ENCODE measurements around the gene IQSEC1. TPM values are rescaled to one million over a fixed set of nuclear protein-coding genes. Genes with fewer than 3 reads are reported as not detected.

IQSEC1 gene
- total RNA-seq, 2 experiments from 2014 or later, result 20.1 to 22.2 TPM

GRCh38 chr3:13028010-13028821 lies 45.0 kb downstream of the IQSEC1 start:
- H3K27me3 Mint-ChIP-seq, result no peaks in the 10 kb centered on the region
- H3K9me3 Mint-ChIP-seq, result no peaks in the 10 kb centered on the region
- H3K27ac Mint-ChIP-seq, result no peak overlapping the region
- DNase-seq, result no peak
- H3K4me3 Mint-ChIP-seq, result no peak overlapping the region
- no peaks in the 10 kb centered on the region for H3K4me1 Mint-ChIP-seq
- H3K36me3 Mint-ChIP-seq, result no peaks in the 10 kb centered on the region

- H3K27ac Mint-ChIP-seq, result no peak overlapping the region
- no peak overlapping the region for H3K4me3 Mint-ChIP-seq
These were observed 46.1 kb downstream of the IQSEC1 start for GRCh38 chr3:13027154-13027553.

GRCh38 chr3:13026534-13026933 lies 46.7 kb downstream of the IQSEC1 start:
- Mint-ChIP-seq H3K4me1 (no peaks in the 10 kb centered on the region), H3K36me3 (no peaks in the 10 kb centered on the region), H3K27ac (no peak overlapping the region), H3K27me3 (no peaks in the 10 kb centered on the region), H3K4me3 (no peak overlapping the region), H3K9me3 (no peaks in the 10 kb centered on the region)
- DNase-seq, result no peak

More at GRCh38 chr3:13027154-13027553, 46.1 kb downstream of the IQSEC1 start:
- DNase-seq, result no peak
- Mint-ChIP-seq H3K27me3 (no peaks in the 10 kb centered on the region), H3K9me3 (no peaks in the 10 kb centered on the region), H3K4me1 (no peaks in the 10 kb centered on the region), H3K36me3 (no peaks in the 10 kb centered on the region)

DNA sequence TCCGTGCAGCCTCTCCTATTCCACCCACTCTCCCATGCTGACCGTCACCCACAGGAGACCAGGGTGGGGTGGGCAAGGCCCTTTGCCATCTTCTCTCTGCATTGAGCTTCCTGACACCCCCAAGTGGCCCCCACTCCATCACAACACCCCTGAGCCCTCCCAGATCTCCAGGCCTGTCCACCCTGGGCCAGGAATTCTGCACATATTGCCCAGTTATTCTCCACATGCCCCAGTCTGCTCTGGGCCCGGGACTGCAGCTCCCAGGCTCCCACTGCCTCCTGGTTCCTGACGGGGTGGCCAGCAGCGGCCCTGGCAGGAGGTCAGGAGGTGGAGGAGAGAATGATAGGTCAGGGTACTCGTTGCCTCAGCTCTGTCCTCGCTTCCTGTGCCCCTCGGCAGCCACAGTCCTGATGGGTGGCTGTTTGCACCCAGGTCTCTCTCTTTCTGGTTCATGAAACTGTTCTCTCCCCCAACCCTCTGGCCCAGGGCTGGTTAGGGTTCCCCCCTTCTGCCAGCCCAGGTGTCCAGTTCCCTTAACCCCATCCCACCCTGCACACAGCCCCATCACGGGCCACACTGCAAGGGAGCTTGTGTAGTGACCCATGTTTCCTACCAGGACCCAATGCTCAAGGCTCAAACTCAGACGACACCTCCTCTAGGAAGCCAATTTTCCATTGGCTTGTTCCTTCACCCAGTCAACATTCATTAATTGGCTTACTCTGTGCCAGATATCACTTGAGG lies 47.3 kb downstream of the IQSEC1 start:
- Mint-ChIP-seq H3K36me3 (no peaks in the 10 kb centered on the region), H3K27me3 (no peaks in the 10 kb centered on the region), H3K4me1 (no peaks in the 10 kb centered on the region), H3K4me3 (no peak overlapping the region), H3K27ac (no peak overlapping the region), H3K9me3 (no peaks in the 10 kb centered on the region)
- DNase-seq, result no peak

DNA sequence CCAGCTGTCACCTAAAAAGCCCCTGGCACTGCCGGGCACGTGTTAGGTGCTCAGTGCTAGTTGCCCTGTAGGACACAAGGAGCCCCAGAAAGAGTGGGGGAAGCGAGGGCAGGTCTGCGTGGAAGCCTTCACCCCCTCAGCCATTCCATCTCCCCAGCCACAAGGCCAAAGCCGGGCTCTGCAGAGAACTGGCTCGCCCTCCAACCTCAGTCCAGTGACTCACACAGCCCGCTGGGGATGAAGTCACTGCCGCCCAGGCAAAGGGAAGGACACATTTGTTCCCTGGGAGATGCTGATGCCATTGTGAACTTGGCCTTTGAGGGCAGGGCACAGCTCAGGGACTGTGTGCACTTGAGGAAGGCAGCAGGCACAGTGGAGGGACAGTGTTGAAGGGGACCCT lies 48.1 kb downstream of the IQSEC1 start:
- Mint-ChIP-seq H3K27me3 (no peaks in the 10 kb centered on the region), H3K9me3 (no peaks in the 10 kb centered on the region), H3K27ac (no peak overlapping the region), H3K4me3 (no peak overlapping the region), H3K4me1 (peaks cover 6% of the 10 kb centered on the region), H3K36me3 (no peaks in the 10 kb centered on the region)
- DNase-seq, result no peak

- no peak for DNase-seq
- Mint-ChIP-seq H3K27me3 (no peaks in the 10 kb centered on the region), H3K4me1 (peaks cover 6% of the 10 kb centered on the region), H3K36me3 (no peaks in the 10 kb centered on the region), H3K4me3 (no peak overlapping the region), H3K9me3 (no peaks in the 10 kb centered on the region), H3K27ac (no peak overlapping the region)
These were observed 48.5 kb downstream of the IQSEC1 start for GRCh38 chr3:13024765-13025065.

- DNase-seq, result no peak
- H3K36me3 Mint-ChIP-seq, result no peaks in the 10 kb centered on the region
- H3K9me3 Mint-ChIP-seq, result no peaks in the 10 kb centered on the region
- no peak overlapping the region for H3K4me3 Mint-ChIP-seq
- H3K27me3 Mint-ChIP-seq, result no peaks in the 10 kb centered on the region
- no peak overlapping the region for H3K27ac Mint-ChIP-seq
- peaks cover 6% of the 10 kb centered on the region for H3K4me1 Mint-ChIP-seq
These were observed 49.1 kb downstream of the IQSEC1 start for GRCh38 chr3:13023971-13024764.

DNA sequence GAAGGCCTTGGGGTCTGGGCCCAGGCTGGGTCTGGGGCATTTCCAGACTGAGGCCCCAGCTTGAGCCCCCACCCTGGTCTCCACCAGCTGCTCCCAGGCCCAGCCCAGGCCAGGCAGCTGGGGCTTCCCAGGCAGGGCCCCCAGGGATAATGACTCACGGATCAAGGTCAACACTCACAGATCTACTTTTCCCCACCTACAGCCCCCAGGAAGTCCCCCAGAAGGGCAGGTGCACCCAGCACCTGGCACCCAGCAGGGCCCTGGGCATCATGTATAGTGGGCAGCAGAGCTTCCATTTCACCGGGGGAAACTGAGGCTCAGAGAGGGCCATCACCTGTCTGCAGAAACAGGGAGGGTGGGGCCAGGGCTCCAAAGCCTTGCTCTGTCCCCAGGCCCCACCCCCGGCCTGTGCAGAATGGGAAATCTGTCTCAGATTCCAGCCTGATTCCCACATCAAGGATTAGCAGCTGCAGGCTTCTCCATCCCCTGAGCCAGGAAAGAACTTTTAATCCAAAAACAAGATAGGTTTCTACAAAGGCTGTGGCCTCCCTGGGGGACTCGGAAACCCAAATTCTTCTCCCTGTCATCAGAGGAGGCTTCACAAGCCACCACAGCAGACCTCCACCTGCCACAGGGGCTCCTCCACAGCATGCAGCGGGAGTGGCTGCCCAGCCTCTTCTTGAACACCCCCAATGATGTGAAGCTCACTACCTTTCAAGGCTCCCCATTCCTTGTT lies 49.8 kb downstream of the IQSEC1 start:
- Mint-ChIP-seq H3K36me3 (no peaks in the 10 kb centered on the region), H3K4me1 (peaks cover 6% of the 10 kb centered on the region), H3K27ac (no peak overlapping the region), H3K4me3 (no peak overlapping the region), H3K27me3 (no peaks in the 10 kb centered on the region), H3K9me3 (no peaks in the 10 kb centered on the region)
- no peak for DNase-seq

GRCh38 chr3:13022348-13023234 lies 50.6 kb downstream of the IQSEC1 start:
- no peak overlapping the region for H3K4me3 Mint-ChIP-seq
- no peaks in the 10 kb centered on the region for H3K36me3 Mint-ChIP-seq
- no peaks in the 10 kb centered on the region for H3K9me3 Mint-ChIP-seq
- no peaks in the 10 kb centered on the region for H3K27me3 Mint-ChIP-seq
- H3K27ac Mint-ChIP-seq, result no peak overlapping the region
- H3K4me1 Mint-ChIP-seq, result peaks cover 6% of the 10 kb centered on the region
- no peak for DNase-seq

DNA sequence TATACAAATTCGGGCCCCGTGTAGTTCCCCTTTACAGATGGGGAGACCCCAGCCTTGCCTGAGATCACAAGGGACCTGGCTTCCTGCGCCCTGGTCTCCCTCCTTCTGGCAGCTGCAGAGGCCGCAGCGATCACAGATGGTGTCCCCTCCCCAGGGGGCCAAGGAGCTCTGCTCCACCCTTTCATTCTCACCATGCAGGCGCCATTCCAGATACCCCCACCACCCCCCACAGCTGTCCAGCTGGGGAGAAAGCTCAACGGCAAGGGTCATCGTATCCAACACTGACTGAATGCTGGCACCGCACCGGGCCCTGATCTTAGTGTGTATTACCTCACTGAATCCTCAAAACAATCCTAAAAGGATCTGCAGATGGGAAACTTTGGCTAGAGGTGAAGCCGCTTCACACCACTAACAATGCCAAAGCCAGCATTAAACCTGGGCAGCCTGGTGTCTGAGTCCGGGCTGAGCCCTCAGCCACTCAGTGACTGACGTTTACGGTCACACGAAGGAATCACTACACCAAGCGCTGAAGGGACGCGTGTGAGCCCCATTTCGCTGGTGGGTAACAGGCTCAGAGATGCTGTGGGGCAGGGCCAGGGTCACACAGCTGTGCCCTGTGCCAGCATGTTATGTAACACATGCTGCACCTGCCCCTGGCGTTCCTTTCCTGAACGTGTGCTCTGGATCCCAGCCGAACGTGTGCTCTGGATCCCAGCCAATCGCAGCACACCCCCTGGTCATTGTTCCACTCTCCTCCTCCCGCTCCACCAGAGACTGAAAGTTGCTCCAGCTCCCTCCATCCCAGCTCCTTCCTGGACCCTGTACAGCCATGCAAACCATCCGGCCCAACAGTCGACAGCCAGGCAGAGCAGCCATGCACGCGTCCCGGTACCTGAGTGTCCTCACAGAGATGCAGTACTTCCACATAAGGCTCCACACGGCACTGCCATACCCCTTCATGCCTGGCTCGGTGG lies 51.8 kb downstream of the IQSEC1 start:
- Mint-ChIP-seq H3K4me1 (peaks cover 13% of the 10 kb centered on the region), H3K36me3 (no peaks in the 10 kb centered on the region), H3K9me3 (no peaks in the 10 kb centered on the region), H3K4me3 (peak overlapping the region; percentile 64), H3K27ac (no peak overlapping the region), H3K27me3 (no peaks in the 10 kb centered on the region)
- no peak for DNase-seq

GRCh38 chr3:13020159-13020750 lies 53.0 kb downstream of the IQSEC1 start:
- Mint-ChIP-seq H3K9me3 (no peaks in the 10 kb centered on the region), H3K27ac (no peak overlapping the region)

DNA sequence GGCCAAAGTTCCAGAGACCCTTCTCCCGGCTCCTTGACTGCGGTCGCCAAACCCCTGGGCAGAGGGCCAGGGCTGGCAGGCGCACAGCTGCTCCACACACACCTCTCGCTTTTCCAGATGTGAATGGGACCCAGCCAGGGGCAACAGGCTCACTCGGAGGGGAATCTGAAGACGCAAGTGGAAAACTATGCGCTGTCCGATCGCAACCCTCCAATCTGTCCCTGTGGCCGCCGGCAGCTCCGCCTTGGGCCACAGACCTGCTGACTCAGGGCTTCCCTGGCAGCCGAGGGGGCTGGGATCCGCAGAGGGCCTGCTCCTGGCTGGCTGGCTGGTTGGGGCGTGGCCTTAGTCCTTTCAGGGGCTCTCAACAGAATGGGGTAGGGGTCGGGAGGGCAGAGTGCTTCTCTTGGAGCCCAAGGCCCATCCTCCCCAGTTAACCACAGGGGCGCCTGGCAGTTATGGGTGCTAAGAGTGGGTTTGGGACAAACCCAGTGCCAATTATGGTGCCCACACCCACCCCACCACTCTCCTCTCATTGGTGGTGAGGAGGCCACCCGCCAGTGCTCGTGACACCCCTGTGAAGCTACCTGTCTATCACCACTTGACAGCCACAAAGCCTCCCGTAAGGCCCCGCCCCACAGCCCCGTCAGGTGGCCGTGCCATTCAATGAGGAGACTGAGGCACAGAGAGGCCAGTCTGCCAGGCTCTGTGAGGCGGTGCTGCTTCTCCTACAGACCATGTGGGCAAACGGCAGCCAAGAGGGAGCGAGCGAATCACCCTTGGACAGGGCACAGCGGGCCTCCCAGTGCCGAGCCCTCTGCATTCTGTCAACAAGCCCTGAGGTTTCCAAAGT lies 53.8 kb downstream of the IQSEC1 start:
- Mint-ChIP-seq H3K4me3 (no peak overlapping the region), H3K9me3 (no peaks in the 10 kb centered on the region), H3K36me3 (no peaks in the 10 kb centered on the region), H3K27ac (no peak overlapping the region), H3K27me3 (no peaks in the 10 kb centered on the region), H3K4me1 (peaks cover 21% of the 10 kb centered on the region)
- DNase-seq, result no peak

More at GRCh38 chr3:13020159-13020750, 53.0 kb downstream of the IQSEC1 start:
- Mint-ChIP-seq H3K4me3 (peak overlapping the region; percentile 57), H3K36me3 (no peaks in the 10 kb centered on the region), H3K27me3 (no peaks in the 10 kb centered on the region), H3K4me1 (peaks cover 18% of the 10 kb centered on the region)
- no peak for DNase-seq

Measured in activated naive CD8-positive, alpha-beta T cell treated with anti-CD3 and anti-CD28 coated beads for 36 hours (primary cell).